GM18507 (cell line): ENCODE measurements around the gene APOLD1.
"Not testable (repeated sequence)": the region's sequence is repeated elsewhere in the genome, so short reads cannot be mapped to it uniquely, and the experiment has no call there.

ENCODE experiments used
- DNase-seq: peaks from one replicate; pipeline ENCODE4 v3.0.0; 2011; ENCODE audit warnings: low read depth; ENCODE audit not compliant: insufficient read length; ENCODE audit errors: extremely low spot score
- FAIRE-seq: peaks from 2 replicates; lab custom pipeline; 2011; peaks lifted over from hg19 to GRCh38; lab: Jason Lieb, UNC

APOLD1 gene, protein sequence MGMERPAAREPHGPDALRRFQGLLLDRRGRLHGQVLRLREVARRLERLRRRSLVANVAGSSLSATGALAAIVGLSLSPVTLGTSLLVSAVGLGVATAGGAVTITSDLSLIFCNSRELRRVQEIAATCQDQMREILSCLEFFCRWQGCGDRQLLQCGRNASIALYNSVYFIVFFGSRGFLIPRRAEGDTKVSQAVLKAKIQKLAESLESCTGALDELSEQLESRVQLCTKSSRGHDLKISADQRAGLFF

DNA sequence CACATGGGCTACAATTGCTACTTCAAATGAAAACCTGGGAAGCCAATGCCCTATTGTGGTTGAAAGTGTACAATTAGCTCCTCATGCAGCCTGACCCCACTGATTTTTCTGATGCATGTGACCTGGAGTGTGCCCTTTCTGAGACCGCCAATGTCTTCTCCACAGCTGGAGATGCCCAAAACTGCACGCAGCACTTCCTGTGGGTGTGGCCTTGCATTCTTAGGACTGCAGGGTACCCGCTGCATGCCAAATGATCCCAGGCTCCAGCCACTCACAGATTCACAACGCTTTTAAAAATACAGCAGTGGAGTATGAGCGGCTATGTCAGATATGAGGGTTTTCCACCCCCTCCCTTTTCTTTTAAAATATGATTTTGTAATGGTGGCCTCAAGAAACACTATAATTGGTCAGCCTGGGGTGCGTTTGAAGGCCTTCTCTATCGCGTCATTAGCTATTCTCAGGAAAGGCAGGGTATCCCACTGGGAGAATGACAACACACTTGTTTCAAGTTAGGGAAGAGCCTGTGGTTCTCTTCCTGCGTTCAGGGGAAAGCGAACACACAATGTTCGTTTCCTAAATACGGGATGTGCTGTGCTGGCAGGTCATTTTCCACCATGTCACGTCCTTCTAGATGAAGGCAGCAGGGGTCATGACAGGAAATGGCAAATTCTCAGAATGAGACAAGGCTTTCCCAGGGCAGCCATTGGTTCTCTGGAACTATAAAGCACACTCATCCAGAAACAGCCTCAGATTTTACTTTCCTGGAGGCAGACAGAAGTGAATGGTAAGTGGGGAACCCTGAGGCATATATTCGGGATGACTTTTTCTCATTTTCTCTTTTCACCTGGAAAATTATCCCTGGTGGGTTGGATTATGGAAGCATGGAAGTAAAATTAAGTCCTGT lies at the start of gene APOLD1:
APOLD1 (plus strand) TSS at position 749 of the 904 bp plus-strand sequence; CDS start at position 782, 33 bp downstream.
- DNase-seq (no peak), FAIRE-seq (no peak)

DNA sequence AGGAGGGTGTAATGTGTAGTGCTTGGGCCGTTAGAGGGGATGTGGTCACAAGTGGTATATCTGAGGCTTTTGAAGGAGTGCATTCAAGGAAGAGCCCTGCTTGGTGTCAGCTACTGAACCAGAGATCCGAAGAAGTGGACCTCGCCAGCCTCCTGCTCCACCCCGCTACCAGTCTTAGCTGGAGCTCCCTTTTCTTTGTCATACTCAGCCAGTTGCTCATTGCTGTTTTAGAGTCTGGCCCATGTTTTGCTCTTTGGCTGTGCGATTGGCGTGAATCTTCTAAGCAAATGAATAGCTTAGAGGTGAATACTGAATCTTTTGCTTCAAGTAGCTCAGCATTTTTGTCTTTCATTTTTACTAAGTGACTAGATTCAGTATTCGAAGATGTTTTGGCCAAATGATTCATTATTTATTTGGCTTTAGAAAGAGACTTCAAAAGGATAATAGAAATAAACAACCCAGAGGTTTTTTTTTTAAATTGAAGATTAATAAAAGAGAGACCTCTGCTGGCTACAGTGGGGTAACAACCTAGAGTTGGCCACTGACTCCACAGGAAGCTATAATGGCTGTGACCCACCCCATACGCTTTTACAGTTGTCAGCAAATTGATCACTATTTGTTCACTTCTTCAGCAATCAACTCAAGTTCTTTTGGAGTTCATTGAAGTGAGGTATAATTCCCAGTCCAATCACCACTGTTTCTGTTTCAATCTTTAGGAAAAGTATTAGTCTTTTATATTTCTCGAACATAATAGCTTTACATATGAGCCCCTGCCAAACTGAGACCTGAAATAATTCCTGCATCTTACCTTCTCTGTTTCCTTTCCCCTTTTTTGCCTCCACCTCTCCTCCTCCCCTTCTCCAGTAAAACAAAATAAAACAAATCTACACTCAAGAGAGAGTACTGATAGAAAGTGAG lies 48.4 kb upstream of the APOLD1 start:
- FAIRE-seq (peak; percentile 87), DNase-seq (no peak)

DNA sequence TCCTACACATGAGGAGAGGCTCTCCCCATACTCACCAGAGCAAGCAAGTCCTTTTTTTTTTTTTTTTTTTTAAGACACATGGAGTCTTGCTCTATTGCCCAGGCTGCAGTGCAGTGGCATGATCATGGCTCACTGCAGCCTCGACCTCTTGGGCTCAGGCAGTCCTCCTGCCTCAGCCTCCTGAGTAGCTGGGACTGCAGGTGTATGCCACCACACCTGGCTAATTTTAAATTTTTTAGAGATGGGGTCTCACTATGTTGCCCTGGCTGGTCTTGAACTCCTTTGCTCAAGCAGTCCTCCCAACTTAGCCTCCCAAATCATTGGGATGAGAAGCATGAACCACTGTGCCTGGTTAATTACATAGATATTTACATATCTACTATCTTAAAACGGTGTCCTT lies 47.3 kb upstream of the APOLD1 start:
- not testable (repeated sequence) for DNase-seq, FAIRE-seq

DNA sequence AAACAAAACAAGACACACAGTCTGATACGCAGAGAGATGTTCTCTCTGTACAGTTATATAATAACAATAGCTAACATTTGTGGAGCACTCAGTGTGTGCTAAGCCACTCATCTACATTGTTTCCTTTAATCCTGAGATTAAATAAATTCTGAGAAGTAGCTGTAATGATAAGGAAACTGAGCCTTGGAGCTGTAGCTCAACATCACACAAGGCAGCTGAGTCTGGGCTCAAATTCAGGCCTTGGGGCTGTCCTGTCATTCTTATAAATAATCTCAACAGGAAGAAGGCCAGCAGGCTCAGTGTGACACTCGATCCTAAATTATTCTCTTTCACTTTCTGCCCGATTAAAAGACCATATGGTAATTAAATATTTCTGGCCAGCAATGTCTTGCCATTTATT lies 43.8 kb upstream of the APOLD1 start:
- no peak for DNase-seq
- no peak for FAIRE-seq

DNA sequence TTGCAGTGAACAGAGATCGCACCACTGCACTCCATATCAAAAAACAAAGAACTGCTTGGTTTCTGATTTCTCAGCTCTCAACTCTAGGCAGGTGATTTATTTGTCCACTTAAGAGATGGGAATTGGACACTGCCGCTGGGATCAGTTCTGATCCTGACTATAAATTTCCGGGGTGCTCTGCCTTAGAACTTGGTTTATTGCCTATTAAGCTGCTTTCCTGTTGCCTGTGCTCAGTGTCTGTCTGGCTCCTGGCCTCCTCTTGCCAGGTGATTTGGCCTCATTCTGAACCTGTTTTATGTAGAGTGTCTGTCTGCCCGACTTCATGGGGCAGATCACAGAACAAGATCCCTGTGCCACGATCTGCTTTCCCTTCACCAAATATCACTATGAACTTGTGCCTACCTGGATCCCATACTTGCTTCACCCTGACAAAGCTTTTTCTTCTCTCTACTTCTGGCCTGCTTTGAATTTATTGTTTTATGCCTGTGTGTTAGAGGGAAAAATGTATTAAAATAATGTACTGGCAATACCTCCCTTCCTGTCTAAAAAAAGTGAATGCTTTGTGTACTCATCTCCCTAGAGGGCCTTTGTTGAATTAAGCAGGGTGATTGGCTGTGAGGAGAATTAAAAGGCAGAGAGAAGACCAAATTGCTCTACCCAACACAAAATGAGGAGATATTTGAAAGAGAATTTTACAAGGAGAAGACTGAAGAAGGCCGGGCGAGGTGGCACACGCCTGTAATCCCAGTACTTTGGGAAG lies 40.7 kb upstream of the APOLD1 start:
- no peak for DNase-seq
- no peak for FAIRE-seq

DNA sequence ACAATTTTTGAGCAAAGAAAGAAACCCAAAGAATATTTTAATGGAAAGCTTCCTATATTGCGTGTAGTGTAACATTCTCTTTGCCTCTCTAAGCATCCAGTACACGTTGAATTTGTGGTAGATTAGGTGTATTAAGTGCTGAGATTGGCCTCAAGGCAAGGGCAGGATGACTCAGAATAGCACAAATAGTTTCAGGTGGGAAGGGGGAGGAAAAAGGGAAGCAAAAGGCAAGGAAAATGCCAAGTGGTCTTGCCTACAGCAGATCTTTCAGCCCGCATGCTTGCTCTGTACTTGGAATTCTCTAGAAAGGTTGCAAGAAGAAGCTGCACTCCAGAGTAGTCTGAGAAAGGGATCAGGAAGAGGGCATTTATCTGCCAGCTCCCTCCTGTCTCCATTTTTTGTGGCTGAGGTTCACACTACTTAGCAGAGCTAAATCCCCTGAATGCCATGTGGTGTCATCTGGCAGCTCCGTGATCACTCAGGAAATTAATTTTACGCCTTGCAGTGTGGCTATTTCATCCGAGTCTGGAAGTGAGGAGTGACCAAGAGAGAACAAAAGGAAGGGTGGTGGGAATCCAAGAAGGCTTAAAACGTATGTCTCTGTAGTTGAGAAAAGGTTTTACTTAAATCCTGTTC lies 39.8 kb upstream of the APOLD1 start:
- FAIRE-seq, result no peak
- no peak for DNase-seq

DNA sequence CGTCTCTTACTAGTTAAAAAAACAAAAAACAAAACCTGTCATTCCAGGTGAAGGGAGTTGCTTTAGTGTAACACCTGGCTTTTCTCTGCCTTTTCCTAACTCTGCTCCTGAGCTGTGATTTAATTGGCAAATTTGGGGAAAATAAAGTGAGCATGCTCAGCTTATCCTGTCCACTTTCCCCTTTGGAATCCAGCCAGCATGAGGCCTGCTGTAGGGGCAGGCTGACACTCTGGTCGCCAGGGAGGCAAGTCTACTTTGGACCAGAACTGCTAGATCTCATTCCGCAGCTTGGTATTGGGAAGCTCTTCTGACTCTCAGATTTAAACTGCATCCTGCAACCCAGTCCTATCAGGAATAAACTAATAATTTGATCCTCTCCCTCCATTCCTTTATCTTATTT lies 38.2 kb upstream of the APOLD1 start:
- FAIRE-seq, result no peak

DNA sequence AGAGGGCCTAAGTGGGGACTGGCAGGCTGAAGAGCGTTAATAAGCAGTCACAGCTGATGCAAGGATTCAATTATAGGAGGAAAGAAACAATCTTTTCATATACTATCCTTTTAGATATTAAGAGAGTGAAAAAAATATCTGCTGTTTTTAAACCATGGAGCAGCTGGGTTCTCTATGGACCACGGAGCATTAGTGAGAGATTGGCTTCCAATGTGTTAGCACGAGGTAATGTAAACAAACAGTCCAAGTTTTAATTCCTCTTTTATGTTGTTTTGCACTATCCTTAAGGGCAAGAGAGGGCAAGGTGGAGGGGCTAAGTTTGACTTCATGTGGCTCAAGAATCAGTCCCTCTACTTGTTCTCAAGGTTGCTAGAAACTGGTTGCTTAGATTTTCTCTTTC lies 37.4 kb upstream of the APOLD1 start:
- DNase-seq (no peak), FAIRE-seq (no peak)

More for the DNA sequence above, 38.2 kb upstream of the APOLD1 start:
- no peak for DNase-seq

DNA sequence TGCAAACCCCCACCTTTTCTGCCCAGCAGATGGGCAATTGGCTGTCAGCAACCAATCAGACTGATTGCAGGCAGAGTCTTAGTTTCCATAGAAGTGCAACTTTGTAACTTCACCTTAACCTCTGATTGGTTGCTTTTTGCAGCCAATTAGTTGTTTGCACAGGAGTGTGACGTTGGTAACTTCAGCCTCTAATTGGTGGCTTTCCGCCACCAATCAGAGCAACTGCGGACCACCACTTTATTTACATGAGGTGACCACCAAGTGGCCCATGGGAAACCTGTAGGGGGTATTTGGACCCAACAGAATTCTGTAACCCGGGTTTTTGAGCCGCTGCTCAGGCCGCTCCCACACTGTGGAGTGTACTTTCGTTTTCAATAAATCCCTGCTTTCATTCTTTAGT lies 36.0 kb upstream of the APOLD1 start:
- FAIRE-seq (no peak), DNase-seq (no peak)

DNA sequence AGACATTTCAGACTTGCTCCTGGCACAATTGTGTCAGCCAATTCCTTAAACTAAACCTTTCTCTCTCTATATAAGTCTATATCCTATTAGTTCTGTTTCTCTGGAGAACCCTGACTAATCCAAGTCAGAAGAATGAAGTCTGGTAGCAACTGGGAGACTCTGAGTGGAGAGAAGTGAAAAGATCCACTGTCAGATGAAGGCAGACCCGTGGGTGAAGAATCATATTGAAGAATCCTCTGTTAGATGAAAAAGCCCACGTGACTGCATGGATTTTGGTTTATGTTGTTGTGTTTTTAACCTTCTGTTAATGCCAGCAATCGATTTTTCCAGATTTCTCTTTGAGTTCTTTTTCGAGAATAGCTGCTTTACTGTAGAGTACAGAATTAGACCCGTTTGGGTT lies 29.5 kb upstream of the APOLD1 start:
- DNase-seq, result no peak
- no peak for FAIRE-seq

DNA sequence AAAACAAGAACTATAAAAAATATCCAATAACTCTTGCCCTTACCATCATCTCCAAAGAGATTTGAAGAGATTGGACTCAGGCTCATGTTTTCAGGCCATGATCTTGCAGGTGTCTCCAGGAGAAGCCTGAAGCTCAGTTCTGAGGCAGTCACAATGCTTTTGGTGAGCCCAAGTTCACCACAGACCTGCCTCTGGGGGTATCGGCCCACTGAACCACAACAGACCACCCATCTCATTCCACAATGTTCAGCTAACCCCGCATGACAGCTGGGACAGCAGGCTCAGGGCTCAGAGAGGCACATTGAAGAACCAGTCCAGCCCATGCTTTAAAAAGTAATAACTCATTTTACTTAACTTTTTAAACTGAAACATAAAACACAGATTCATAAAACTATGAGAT lies 28.3 kb upstream of the APOLD1 start:
- no peak for FAIRE-seq
- no peak for DNase-seq

DNA sequence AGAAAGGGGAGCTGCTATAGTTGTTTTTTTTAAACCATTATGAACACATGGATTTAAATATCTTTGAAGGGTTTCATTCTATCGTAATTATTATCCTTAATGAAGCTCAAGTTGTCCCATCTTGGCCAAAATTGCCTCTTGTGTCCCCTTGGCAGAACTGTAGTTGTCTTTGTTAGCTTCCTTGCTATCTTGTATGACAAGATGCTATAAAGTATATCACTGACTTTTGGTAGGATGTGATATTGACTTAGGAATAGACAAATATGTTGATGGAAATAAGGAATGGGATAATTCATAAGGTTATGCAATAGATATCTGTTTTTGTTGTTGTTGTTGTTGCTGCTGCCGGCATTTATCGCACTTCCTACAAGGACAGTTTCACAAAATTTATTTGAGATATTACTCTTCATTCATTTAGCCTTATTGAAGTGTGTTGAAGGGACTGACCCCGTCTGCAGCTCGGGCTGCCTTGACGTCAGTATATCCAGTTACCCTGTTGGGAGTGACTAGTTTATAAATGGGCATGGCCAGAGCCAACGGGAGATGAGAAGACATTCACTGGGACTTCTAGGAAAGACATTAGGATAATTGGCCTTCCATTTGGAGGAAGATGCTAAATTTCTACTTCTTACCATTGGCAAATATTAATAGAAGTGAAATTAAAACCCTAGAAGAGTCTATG lies 26.1 kb upstream of the APOLD1 start:
- FAIRE-seq (no peak), DNase-seq (no peak)

DNA sequence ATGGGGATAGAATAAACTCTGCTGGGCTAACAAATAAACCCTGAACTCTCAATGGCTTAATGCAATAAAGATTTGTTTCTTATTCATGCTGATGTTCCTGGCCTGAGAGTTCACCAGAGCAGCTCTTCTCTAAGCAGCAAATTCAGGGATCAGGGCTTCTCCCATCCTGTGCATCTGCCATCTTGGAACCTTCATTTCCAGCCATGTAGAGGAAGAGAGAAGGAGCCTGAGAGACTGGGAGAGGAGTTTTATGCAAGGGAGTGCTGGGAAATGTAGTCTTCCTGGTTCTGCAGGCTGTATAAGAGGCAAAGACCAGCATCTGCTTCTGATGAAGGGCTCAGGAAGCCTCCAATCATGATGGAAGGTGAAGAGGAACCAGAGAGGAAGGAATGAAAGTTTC lies 20.6 kb upstream of the APOLD1 start:
- FAIRE-seq (no peak), DNase-seq (no peak)

DNA sequence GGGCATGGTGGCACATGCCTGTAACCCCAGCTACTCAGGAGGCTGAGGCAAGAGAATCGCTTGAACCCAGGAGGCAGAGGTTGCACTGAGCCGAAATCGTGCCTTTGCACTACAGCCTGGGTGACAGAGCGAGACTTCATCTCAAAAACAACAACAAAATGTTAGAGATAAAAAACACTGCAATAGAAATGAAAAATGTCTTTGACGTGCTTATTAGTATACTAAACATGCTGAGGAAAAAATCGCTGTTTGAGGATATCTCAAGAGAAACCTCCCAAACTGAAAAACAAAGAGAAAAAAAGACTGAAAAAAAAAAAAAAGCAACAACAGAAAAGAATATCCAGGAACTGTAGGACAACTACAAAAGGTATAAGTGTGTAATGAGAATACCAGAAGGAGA lies 15.2 kb upstream of the APOLD1 start:
- no peak for FAIRE-seq
- DNase-seq, result no peak

DNA sequence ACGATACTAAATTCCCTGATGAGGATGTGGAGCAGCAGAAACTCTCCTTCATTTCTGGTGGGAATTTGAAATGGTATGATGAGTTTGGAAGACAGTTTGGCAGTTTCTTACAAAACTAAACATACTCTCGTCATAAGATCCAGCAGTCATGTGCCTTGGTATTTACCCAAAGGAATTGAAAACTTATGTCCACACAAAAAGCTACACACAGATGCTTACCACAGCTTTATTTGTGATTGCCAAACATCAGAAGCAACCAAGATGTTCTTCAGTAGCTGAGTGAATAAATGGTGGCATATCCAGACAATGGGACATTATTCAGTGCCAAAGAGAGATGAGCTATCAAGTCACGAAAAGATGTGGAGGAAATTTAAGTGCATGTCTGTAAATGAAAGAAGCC lies 10.7 kb upstream of the APOLD1 start:
- DNase-seq, result no peak
- FAIRE-seq, result no peak

DNA sequence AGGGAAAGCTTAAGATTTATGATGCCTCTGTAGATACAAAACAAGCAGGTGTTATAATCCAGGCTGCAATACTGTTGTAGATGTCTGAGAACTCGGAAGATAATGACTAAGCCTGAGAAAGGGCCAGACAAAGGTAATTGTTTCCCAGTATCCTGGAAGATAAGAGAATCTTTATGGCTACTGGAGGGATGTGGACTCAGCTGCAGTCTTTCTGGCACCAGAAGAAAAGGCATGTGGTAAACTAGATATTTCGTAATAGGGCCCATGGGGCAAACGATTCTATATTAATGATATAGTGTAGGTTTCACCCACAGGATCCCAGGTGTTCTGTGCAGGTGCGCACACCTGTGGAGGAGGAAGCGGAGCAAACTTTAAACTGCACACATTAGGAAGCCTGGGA lies 9.2 kb upstream of the APOLD1 start:
- no peak for DNase-seq
- FAIRE-seq, result no peak

DNA sequence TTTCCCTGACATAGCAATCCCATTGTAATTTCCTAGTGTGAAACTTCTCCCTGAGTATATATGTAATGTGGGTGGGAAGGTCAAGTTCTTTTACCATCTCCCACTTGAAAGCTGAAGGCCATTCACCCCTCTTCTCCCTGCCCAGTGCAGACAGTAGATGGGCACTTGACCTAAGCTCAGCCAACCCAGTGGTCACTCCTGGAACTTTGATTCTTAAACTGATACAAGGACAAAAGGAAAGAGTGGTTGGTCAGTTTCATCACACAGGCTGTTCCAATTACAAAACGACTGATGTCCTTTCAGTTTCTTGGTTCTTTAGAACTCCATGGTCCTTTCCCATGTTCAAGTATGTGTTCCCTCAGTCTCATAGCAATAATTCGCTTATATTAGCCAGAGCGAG lies 8.4 kb upstream of the APOLD1 start:
- FAIRE-seq, result no peak

DNA sequence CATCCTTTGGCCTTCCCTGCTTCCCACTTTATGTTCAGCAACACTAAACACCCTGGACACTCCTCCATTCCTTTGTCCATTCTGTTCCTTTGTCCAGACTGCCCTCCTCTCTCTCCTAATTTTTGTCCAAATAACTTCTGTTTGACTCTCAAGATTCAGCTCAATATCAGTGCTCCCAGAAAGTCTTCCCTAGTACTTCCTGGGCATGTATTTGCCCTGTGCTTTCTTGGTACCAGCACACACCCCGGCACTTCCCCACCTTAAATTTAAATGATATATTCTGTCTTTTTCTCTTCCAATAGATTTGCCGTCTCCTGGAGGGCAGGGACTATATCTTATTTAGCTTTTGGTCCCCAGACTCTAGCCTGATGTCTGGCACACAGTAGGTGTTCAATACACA lies 6.5 kb upstream of the APOLD1 start:
- FAIRE-seq (no peak), DNase-seq (no peak)

More for the DNA sequence above, 8.4 kb upstream of the APOLD1 start:
- no peak for DNase-seq
